Activated CD4-positive, alpha-beta T cell treated with anti-CD3 and anti-CD28 coated beads for 4 hours (primary cell): ENCODE data around the gene EDNRB.
"Not testable (repeated sequence)": the region's sequence is repeated elsewhere in the genome, so short reads cannot be mapped to it uniquely, and the experiment has no call there.

Experiments used
- DNase-seq, 2 donors: peaks; one replicate each; pipeline ENCODE4 v3.0.0-alpha.2; 2020

The EDNRB gene

GRCh38 chr13:77918391-77919245 is at the start of gene EDNRB:
Gene EDNRB (minus strand): TSS chr13:77918831. CDS start chr13:77918573, 258 bp downstream.
- DNase-seq = no peak

GRCh38 chr13:77966671-77967070 is 48.0 kb upstream of the EDNRB start:
- no peak for DNase-seq

- DNase-seq = no peak
These were observed 34.1 kb upstream of the EDNRB start for GRCh38 chr13:77952737-77953136.

- DNase-seq = no peak
These were observed 33.6 kb upstream of the EDNRB start for GRCh38 chr13:77952276-77952675.

GRCh38 chr13:77946522-77946921 is 27.9 kb upstream of the EDNRB start:
- no peak for DNase-seq

GRCh38 chr13:77935063-77935462 is 16.4 kb upstream of the EDNRB start:
- DNase-seq = not testable (repeated sequence)

GRCh38 chr13:77930430-77930829 is 11.8 kb upstream of the EDNRB start:
- DNase-seq = no peak

GRCh38 chr13:77928909-77929308 is 10.3 kb upstream of the EDNRB start:
- no peak for DNase-seq

- DNase-seq = no peak
These were observed 7.0 kb upstream of the EDNRB start for GRCh38 chr13:77925616-77926015.

- DNase-seq = no peak
These were observed 1.3 kb upstream of the EDNRB start for GRCh38 chr13:77919921-77920294.

GRCh38 chr13:77919246-77919920 is 752 bp upstream of the EDNRB start:
- DNase-seq = no peak

GRCh38 chr13:77916488-77916887 is 2.1 kb downstream of the EDNRB start:
- no peak for DNase-seq

- no peak for DNase-seq
These were observed 2.9 kb downstream of the EDNRB start for GRCh38 chr13:77915686-77916085.

GRCh38 chr13:77913003-77913402 is 5.6 kb downstream of the EDNRB start:
- DNase-seq = no peak

GRCh38 chr13:77911751-77912150 is 6.9 kb downstream of the EDNRB start:
- no peak for DNase-seq

- DNase-seq = no peak
These were observed 8.8 kb downstream of the EDNRB start for GRCh38 chr13:77909827-77910226.

- no peak for DNase-seq
These were observed 10.1 kb downstream of the EDNRB start for GRCh38 chr13:77908531-77908930.

- no peak for DNase-seq
These were observed 10.8 kb downstream of the EDNRB start for GRCh38 chr13:77907666-77908341.

GRCh38 chr13:77904031-77904430 is 14.6 kb downstream of the EDNRB start:
- DNase-seq = no peak

- no peak for DNase-seq
These were observed 15.2 kb downstream of the EDNRB start for GRCh38 chr13:77903435-77903834.

- no peak for DNase-seq
These were observed 16.2 kb downstream of the EDNRB start for GRCh38 chr13:77902319-77902963.

- no peak for DNase-seq
These were observed 20.5 kb downstream of the EDNRB start for GRCh38 chr13:77898097-77898496.

GRCh38 chr13:77896977-77897376 is 21.7 kb downstream of the EDNRB start:
- DNase-seq = no peak
